Measurements from ENCODE around the gene KRTAP10-1. TPM values are rescaled to one million over a fixed set of nuclear protein-coding genes. Genes with fewer than 3 reads are reported as not detected.

Gene KRTAP10-1
- total and polyA plus RNA-seq, 7 donors = not detected

DNA sequence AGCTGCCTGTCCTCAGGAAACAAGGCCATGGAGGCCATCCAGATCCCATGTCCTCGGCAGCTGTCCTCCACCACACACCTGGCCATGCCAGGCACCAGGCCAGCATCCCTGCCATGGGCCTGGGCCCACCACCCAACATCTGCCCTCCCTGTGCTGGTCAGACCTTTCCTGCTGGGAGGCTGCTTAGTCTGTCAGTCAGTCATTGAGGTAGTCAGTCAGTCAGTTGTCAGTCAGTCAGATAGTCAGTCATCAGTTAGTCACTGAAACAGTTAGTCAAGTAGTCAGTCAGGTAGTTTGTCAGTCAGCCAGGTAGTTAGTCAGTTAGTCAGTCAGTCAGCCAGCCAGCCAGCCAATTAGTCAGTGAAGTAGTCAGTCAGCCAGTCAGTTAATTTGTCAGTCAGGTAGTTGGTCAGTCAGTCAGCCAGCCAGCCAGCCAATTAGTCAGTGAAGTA, 17.2 kb downstream of the KRTAP10-1 start:
- no peak overlapping the region for H3K4me3 ChIP-seq
- no peak for DNase-seq
- intact Hi-C loops (cut with DNase I) = no loop called here

DNA sequence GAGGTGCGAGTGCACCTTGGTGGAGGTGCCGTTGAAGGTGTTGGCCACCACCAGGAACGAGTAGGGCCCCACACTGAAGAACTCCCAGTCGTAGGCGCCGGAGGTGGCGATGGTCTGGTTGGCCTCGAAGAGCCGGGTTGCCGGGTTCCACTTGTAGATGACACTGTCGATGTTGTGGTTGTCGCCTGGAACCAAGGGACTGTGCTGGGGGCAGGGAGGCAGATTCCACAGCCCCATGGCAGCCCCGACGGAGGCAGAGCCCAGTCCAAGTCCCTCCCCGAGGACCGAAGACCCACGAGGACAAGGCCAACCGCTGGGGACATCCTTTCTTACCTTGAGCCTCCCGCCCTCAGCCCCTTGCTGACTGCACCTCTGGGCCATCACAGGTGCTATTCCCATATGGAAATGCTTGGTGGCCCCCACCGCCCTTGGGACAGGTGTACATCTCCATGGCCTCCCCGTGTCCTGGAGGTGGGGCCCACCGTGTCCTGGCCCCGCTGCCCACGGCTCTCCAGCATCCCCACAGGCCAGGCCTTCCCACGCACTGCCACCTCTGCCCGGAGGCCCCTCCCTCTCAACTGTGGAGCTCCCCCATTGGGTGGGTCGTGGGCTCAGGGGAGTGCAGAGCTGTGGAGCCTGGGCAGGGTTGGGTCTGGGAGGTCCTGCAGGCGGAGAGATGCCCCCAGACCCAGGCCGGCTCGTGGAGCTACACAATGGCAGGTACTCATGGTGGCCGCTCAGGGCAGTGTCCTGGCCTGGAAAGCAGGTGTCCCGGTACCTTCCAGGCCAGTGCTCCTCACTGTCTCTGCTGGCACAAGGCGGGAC, 17.9 kb downstream of the KRTAP10-1 start:
- no peaks in the 10 kb centered on the region for H3K4me1 ChIP-seq
- H3K9me3 ChIP-seq = no peaks in the 10 kb centered on the region
- no peak overlapping the region for H3K27ac ChIP-seq
- H3K27me3 ChIP-seq = no peaks in the 10 kb centered on the region
- peak; percentile 57 for DNase-seq
- H3K36me3 ChIP-seq = no peaks in the 10 kb centered on the region
- TF ChIP-seq POLR2AphosphoS5 (IDR thresholded peaks at IDR 0.05) (no peak), EP300 (IDR thresholded peaks at IDR 0.05) (no peak), POLR2A (IDR thresholded peaks at IDR 0.05) (no peak)
- no peak overlapping the region for H3K4me3 ChIP-seq
- 90% methylated on average over 33 of the region's 33 CpGs for WGBS, 2 donors
- intact Hi-C loops (cut with DNase I) = no loop called here

More for the DNA sequence above, 17.2 kb downstream of the KRTAP10-1 start:
- Histone ChIP-seq H3K27me3 (no peaks in the 10 kb centered on the region), H3K4me1 (no peaks in the 10 kb centered on the region), H3K9me3 (no peaks in the 10 kb centered on the region), H3K36me3 (no peaks in the 10 kb centered on the region), H3K27ac (no peak overlapping the region)
- TF ChIP-seq EP300 (IDR thresholded peaks at IDR 0.05) = no peak
- TF ChIP-seq, protein P1, sequence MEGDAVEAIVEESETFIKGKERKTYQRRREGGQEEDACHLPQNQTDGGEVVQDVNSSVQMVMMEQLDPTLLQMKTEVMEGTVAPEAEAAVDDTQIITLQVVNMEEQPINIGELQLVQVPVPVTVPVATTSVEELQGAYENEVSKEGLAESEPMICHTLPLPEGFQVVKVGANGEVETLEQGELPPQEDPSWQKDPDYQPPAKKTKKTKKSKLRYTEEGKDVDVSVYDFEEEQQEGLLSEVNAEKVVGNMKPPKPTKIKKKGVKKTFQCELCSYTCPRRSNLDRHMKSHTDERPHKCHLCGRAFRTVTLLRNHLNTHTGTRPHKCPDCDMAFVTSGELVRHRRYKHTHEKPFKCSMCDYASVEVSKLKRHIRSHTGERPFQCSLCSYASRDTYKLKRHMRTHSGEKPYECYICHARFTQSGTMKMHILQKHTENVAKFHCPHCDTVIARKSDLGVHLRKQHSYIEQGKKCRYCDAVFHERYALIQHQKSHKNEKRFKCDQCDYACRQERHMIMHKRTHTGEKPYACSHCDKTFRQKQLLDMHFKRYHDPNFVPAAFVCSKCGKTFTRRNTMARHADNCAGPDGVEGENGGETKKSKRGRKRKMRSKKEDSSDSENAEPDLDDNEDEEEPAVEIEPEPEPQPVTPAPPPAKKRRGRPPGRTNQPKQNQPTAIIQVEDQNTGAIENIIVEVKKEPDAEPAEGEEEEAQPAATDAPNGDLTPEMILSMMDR (IDR thresholded peaks at IDR 0.05) = no peak
- no peak for TF ChIP-seq POLR2A (IDR thresholded peaks at IDR 0.05)
- WGBS, 2 donors = 69 to 78% methylated on average over 1 of the region's 1 CpG

DNA sequence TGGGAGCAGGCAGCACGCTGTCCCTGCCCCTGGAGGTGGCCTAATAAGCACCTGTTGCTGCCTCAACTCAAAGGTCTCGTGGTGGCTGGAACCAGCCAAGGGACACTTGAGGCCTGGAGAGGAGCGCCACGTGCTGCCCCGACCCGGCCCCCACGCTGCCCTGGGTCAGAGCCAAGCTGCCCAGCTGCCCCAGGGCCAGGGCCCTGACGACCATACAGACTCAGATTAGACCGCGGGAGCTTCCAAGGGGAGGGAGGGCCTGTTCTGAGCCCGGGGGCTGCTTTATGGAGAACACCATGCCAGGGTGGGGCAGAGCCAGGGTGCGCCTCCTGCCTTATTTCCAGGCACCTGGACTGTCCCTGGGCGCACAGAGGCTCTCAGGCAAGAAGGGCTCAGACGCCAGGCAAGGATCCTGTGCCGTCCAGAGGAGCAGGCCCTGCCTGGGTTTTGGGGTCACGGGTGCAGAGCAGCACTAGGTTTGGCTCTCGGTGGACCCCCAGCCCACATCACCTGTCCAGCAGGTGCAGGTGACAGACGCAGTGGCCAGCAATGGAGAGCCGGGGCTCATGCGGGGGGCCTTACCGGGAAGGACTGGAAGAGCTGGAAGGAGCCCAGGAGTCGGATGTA, 18.6 kb downstream of the KRTAP10-1 start:
- no peaks in the 10 kb centered on the region for H3K9me3 ChIP-seq
- TF ChIP-seq POLR2A (IDR thresholded peaks at IDR 0.05) = no peak
- no peak for TF ChIP-seq EP300 (IDR thresholded peaks at IDR 0.05)
- 80 to 91% methylated on average over 22 of the region's 22 CpGs for WGBS, 2 donors
- DNase-seq = peak; percentile 32
- H3K4me3 ChIP-seq = no peak overlapping the region
- H3K27me3 ChIP-seq = no peaks in the 10 kb centered on the region
- no peak overlapping the region for H3K27ac ChIP-seq
- intact Hi-C loops (cut with DNase I) = no loop called here
- H3K36me3 ChIP-seq = no peaks in the 10 kb centered on the region
- H3K4me1 ChIP-seq = no peaks in the 10 kb centered on the region

DNA sequence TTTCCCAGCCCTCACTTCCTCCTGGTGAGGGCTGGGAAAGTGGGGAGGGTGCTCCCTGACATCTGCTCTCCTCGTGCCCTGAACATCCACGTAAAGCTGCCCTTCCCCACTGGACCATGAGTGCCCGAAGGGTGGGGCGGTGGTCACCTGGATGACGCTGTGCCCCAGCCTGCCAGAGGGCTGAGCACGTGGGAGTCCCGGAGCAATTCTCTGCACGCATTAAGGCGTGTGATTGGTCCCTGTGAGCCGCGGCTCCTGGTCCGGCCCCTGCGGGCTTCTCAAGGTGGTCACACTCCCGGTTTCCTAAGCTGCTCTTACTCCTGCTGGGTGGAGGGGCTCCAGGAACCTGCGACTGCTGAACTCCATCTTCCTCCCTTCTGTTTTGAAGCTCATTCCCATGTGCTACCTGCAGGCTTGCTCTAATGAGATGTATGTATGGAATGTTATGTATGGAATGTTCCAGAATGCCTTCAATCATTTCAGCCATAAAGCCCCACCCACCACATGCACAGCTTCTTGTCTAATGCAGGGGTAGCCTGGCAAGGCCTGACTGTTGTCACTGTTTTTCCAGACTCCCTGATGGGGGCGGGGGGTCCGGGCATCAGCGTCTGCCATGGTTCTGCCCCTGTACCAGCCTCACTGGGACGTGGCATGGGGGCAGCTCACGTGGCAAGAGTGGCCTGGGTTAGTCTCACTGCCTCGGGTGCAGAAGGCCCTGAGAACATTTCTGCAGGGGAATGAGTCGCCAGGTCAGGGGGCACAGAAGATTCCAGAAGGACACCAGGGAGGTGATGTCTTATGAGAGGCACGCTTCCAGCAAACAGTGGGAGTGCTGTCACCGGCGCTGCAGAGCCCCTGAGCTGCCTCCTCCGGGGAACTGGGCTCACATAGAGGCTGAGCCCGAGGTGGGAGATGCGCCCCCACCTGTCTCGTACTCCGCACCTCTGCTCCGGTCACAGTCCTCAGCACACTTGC, 19.4 kb downstream of the KRTAP10-1 start:
- Histone ChIP-seq H3K27me3 (no peaks in the 10 kb centered on the region), H3K27ac (no peak overlapping the region), H3K4me3 (no peak overlapping the region), H3K36me3 (no peaks in the 10 kb centered on the region), H3K4me1 (no peaks in the 10 kb centered on the region), H3K9me3 (no peaks in the 10 kb centered on the region)
- peak; percentile 49 for DNase-seq
- TF ChIP-seq POLR2AphosphoS5 (IDR thresholded peaks at IDR 0.05) = no peak
- TF ChIP-seq EP300 (IDR thresholded peaks at IDR 0.05) = no peak
- no peak for TF ChIP-seq POLR2A (IDR thresholded peaks at IDR 0.05)
- TF ChIP-seq, protein P1 (IDR thresholded peaks at IDR 0.05) = no peak
- WGBS, 2 donors = 85 to 88% methylated on average over 31 of the region's 31 CpGs
- intact Hi-C loops (cut with DNase I) = no loop called here

DNA sequence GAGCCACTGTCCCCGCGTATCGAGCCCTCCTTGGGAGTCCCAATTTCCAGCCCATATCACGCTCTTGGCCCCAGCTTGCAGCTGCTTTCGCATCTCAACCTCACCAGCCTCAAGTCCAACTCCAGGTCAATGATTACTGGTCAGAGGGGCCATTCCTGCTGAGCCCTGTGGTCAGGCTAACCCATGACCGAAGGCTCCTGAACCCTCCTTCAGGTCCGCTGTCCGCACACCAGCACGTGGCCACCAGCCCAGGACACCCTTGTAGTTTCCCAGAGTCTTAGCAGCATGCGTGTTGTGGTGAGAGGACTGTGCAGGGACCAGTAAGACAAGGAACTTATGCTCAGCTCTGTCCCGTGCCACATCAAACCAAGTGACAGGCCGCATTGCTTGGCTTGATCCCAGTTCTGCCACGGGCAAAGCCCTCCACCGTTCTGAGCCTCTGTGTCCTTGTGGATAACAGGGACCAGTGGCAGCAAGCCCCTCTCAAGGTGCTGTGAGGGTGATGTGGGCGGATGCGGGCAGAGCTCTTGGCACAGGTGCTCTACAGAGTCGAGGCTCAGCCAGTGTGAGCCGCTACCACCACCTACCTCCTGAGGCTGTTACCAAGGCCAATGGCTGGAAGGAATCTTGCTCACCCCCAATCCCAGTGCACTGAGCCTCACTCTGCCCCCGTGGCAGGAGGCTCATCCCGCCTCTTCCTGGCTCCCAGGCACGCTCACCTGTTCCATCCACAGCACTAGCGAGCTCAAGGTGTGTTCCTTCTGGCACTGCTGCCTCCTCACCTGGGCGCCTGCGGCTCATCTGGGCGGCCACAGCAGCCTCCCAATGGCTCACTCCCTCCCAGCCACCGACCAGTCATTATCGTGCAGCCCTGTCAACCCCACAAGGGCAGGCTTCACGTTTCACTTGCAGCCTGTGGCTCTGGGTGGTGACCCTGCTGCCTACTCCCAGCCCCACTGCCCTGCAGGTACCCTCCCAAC, 20.4 kb downstream of the KRTAP10-1 start:
- no peak overlapping the region for H3K27ac ChIP-seq
- H3K4me1 ChIP-seq = no peaks in the 10 kb centered on the region
- TF ChIP-seq POLR2A (IDR thresholded peaks at IDR 0.05) (no peak), POLR2AphosphoS5 (IDR thresholded peaks at IDR 0.05) (no peak), EP300 (IDR thresholded peaks at IDR 0.05) (no peak)
- TF ChIP-seq, protein P1 (IDR thresholded peaks at IDR 0.05) = no peak
- no peak for DNase-seq
- no peak overlapping the region for H3K4me3 ChIP-seq
- H3K27me3 ChIP-seq = no peaks in the 10 kb centered on the region
- no peaks in the 10 kb centered on the region for H3K9me3 ChIP-seq
- intact Hi-C loops (cut with DNase I) = no loop called here
- WGBS, 2 donors = 83 to 89% methylated on average over 28 of the region's 28 CpGs
- no peaks in the 10 kb centered on the region for H3K36me3 ChIP-seq
